H1 (cell line): ENCODE data around the gene C5AR2. TPM values are rescaled to one million over a fixed set of nuclear protein-coding genes. Genes with fewer than 3 reads are reported as not detected.

Experiments
- CTCF ChIA-PET: fragments of 300-600 bp; sonication (Branson Sonifier 250); formaldehyde crosslinking; loops from one replicate; lab custom pipeline; 2021; ENCODE audit not compliant: partially characterized antibody; lab: Charles Lee
- POLR2A ChIA-PET: fragments of 300-600 bp; sonication (Branson Sonifier 250); formaldehyde crosslinking; loops from one replicate; lab custom pipeline; 2021; ENCODE audit warnings: inconsistent platforms; ENCODE audit not compliant: partially characterized antibody; lab: Charles Lee
- DNase-seq, 2 experiments: peaks; one replicate each; pipeline versions ENCODE4 v3.0.0 to v3.0.0-alpha.2; 2010 to 2022; ENCODE audit warnings: low spot score in 2 of 2, low read depth in 1 of 2, mixed read lengths in 1 of 2
- FAIRE-seq: peaks from 2 replicates; lab custom pipeline; 2011; peaks lifted over from hg19 to GRCh38; lab: Jason Lieb, UNC
- H2AFZ ChIP-seq: 2 replicates; pipeline ENCODE4 v1.8.1; 2012; ENCODE audit warnings: low read length, inconsistent platforms
- H2AK5ac ChIP-seq: 2 replicates; pipeline ENCODE4 v1.6.1; 2013; ENCODE audit warnings: low read depth, low read length
- H2BK120ac ChIP-seq: replicated peaks from 2 replicates; pipeline ENCODE3; 2013; ENCODE audit warnings: low read depth, low read length, inconsistent platforms
- H2BK12ac ChIP-seq: 2 replicates; pipeline ENCODE4 v1.6.1; 2013; ENCODE audit warnings: low read depth, low read length
- H2BK15ac ChIP-seq: 2 replicates; pipeline ENCODE4 v1.6.1; 2013; ENCODE audit warnings: low read length
- H2BK20ac ChIP-seq: 2 replicates; pipeline ENCODE4 v1.6.1; 2013; ENCODE audit warnings: low read length
- H2BK5ac ChIP-seq: 2 replicates; pipeline ENCODE4 v1.6.1; 2013; ENCODE audit warnings: low read depth, low read length
- H3K14ac ChIP-seq: 2 replicates; pipeline ENCODE4 v1.6.1; 2013; ENCODE audit warnings: inconsistent platforms; ENCODE audit not compliant: insufficient read length
- H3K18ac ChIP-seq: 2 replicates; pipeline ENCODE4 v1.6.1; 2013; ENCODE audit warnings: low read length; ENCODE audit errors: extremely low read depth
- H3K23ac ChIP-seq: 2 replicates; pipeline ENCODE4 v1.6.1; 2013; ENCODE audit warnings: inconsistent platforms; ENCODE audit not compliant: insufficient read length
- H3K23me2 ChIP-seq: 2 replicates; pipeline ENCODE4 v1.6.1; 2013; ENCODE audit warnings: low read depth, low read length
- H3K27ac ChIP-seq: 2 replicates; pipeline ENCODE4 v1.6.1; 2011; ENCODE audit warnings: low read depth, low read length, inconsistent platforms
- H3K27me3 ChIP-seq, 4 experiments: replicated peaks in 1 of 4; 1 replicate in 1 of 4; 2 replicates in 3 of 4; pipeline versions ENCODE4 v1.6.1 to v1.8.1; 2011 to 2013; ENCODE audit warnings: low read length in 3 of 4, mild to moderate bottlenecking in 3 of 4, inconsistent platforms in 2 of 4, mixed read lengths in 2 of 4, moderate library complexity in 1 of 4; ENCODE audit not compliant: control insufficient read depth in 3 of 4, insufficient read depth in 3 of 4; ENCODE audit errors: extremely low read depth in 1 of 4
- H3K36me3 ChIP-seq, 4 experiments: 2 replicates each; pipeline versions ENCODE4 v1.6.1 to v1.8.1; 2011 to 2013; ENCODE audit warnings: mild to moderate bottlenecking in 4 of 4, low read length in 3 of 4, moderate library complexity in 2 of 4, control low read depth in 1 of 4, inconsistent platforms in 1 of 4; ENCODE audit not compliant: insufficient read depth in 4 of 4, control insufficient read depth in 2 of 4
- H3K4ac ChIP-seq: replicated peaks from 2 replicates; pipeline ENCODE3; 2013; ENCODE audit warnings: low read length, low read depth, mixed read lengths, inconsistent platforms; ENCODE audit not compliant: insufficient read length
- H3K4me1 ChIP-seq, 4 experiments: replicated peaks in 1 of 4; 1 replicate in 1 of 4; 2 replicates in 3 of 4; pipeline versions ENCODE4 v1.6.1 to v1.8.1; 2011 to 2013; ENCODE audit warnings: low read length in 3 of 4, inconsistent platforms in 2 of 4, mixed read lengths in 1 of 4; ENCODE audit not compliant: insufficient read depth in 4 of 4, control insufficient read depth in 3 of 4
- H3K4me2 ChIP-seq, 2 experiments: 2 replicates each; pipeline versions ENCODE4 v1.6.1 to v1.8.1; 2011 to 2013; ENCODE audit warnings: low read depth in 2 of 2, low read length in 2 of 2, control low read depth in 1 of 2, inconsistent platforms in 1 of 2, mild to moderate bottlenecking in 1 of 2; ENCODE audit not compliant: insufficient read depth in 1 of 2
- H3K4me3 ChIP-seq, 4 experiments: fragments of 200-600, 300-600 bp in 1 of 4; sonication (generic), shearing (Covaris generic), sonication (Bioruptor Twin) in 1 of 4; 2 replicates each; pipeline versions ENCODE4 v1.5.1 to v1.8.1; 2011 to 2016; ENCODE audit warnings: low read length in 4 of 4, low read depth in 3 of 4, control low read depth in 2 of 4, inconsistent platforms in 2 of 4, mild to moderate bottlenecking in 2 of 4, mixed read lengths in 1 of 4, moderate library complexity in 1 of 4; ENCODE audit not compliant: insufficient read depth in 2 of 4; ENCODE audit errors: extremely low read depth in 1 of 4
- H3K56ac ChIP-seq: replicated peaks from 2 replicates; pipeline ENCODE3; 2013; ENCODE audit warnings: low read depth, mild to moderate bottlenecking, mixed read lengths, low read length, inconsistent platforms; ENCODE audit not compliant: insufficient read length
- H3K79me1 ChIP-seq: 2 replicates; pipeline ENCODE4 v1.6.1; 2013; ENCODE audit warnings: low read depth, low read length, control low read depth
- H3K79me2 ChIP-seq, 2 experiments: 2 replicates each; pipeline versions ENCODE4 v1.6.1 to v1.8.1; 2012 to 2013; ENCODE audit warnings: low read length in 2 of 2, mild to moderate bottlenecking in 2 of 2, inconsistent platforms in 1 of 2; ENCODE audit not compliant: insufficient read depth in 2 of 2, control insufficient read depth in 1 of 2
- H3K9ac ChIP-seq, 4 experiments: replicated peaks in 1 of 4; 1 replicate in 1 of 4; 2 replicates in 3 of 4; pipeline versions ENCODE4 v1.6.1 to v1.8.1; 2011 to 2013; ENCODE audit warnings: low read depth in 3 of 4, low read length in 3 of 4, control low read depth in 2 of 4, mild to moderate bottlenecking in 2 of 4, moderate library complexity in 2 of 4, inconsistent platforms in 1 of 4; ENCODE audit errors: extremely low read depth in 1 of 4
- H3K9me3 ChIP-seq, 2 experiments: 2 replicates each; pipeline versions ENCODE4 v1.6.1 to v1.8.1; 2012 to 2013; ENCODE audit warnings: mild to moderate bottlenecking in 2 of 2, moderate library complexity in 2 of 2, control low read depth in 1 of 2, inconsistent platforms in 1 of 2, low read depth in 1 of 2, low read length in 1 of 2, mixed read lengths in 1 of 2; ENCODE audit not compliant: insufficient read depth in 2 of 2
- H4K20me1 ChIP-seq, 2 experiments: replicated peaks in 1 of 2; 2 replicates each; pipeline versions ENCODE3 to v1.8.1; 2011 to 2013; ENCODE audit warnings: inconsistent platforms in 2 of 2, low read length in 2 of 2, mild to moderate bottlenecking in 1 of 2; ENCODE audit not compliant: insufficient read depth in 2 of 2, control insufficient read depth in 1 of 2
- H4K5ac ChIP-seq: 2 replicates; pipeline ENCODE4 v1.6.1; 2013; ENCODE audit warnings: low read length, low read depth, mixed read lengths, inconsistent platforms; ENCODE audit not compliant: insufficient read length
- H4K8ac ChIP-seq: 2 replicates; pipeline ENCODE4 v1.8.0; 2013; ENCODE audit warnings: mild to moderate bottlenecking, moderate library complexity, low read length, inconsistent platforms; ENCODE audit not compliant: insufficient read depth; ENCODE audit errors: extremely low read depth
- H4K91ac ChIP-seq: replicated peaks from 2 replicates; pipeline ENCODE3; 2013; ENCODE audit warnings: low read length, mixed read lengths, inconsistent platforms; ENCODE audit not compliant: insufficient read length
- ATF3 ChIP-seq: IDR thresholded peaks from 2 replicates; pipeline ENCODE4 v1.6.1; 2011; ENCODE audit warnings: low read depth, mild to moderate bottlenecking, low read length; ENCODE audit not compliant: insufficient read depth
- CEBPB ChIP-seq: IDR thresholded peaks from 2 replicates; pipeline ENCODE4 v1.6.1; 2012; ENCODE audit warnings: low read depth, low read length
- CHD2 ChIP-seq: IDR thresholded peaks from 2 replicates; pipeline ENCODE4 v1.6.1; 2012; ENCODE audit warnings: low read length, improper control_type of control experiment
- CREB1 ChIP-seq: IDR thresholded peaks from 2 replicates; pipeline ENCODE4 v1.6.1; 2012; ENCODE audit warnings: inconsistent platforms
- CTCF ChIP-seq, 3 experiments: IDR thresholded peaks; 1 replicate in 2 of 3; 2 replicates in 1 of 3; pipeline versions ENCODE4 v1.5.1 to v1.6.1; 2011; ENCODE audit warnings: low read length in 3 of 3, mild to moderate bottlenecking in 3 of 3, inconsistent platforms in 2 of 3, low read depth in 1 of 3, moderate library complexity in 1 of 3; ENCODE audit not compliant: insufficient read depth in 1 of 3; ENCODE audit errors: control extremely low read depth in 1 of 3
- KDM5A ChIP-seq: fragments of 200-600 bp; IDR thresholded peaks from 2 replicates; pipeline ENCODE4 v1.7.1; 2012; ENCODE audit warnings: mild to moderate bottlenecking, low read length, inconsistent platforms, mixed read lengths
- TCF12 ChIP-seq: IDR thresholded peaks from 2 replicates; pipeline ENCODE4 v1.6.1; 2011; ENCODE audit warnings: low read depth, mild to moderate bottlenecking, low read length
- TEAD4 ChIP-seq: IDR thresholded peaks from 2 replicates; pipeline ENCODE4 v1.6.1; 2012; ENCODE audit warnings: low read depth, low read length, inconsistent platforms, mixed read lengths
- WGBS, 2 experiments: shearing (Covaris generic) in 1 of 2; methylation state at CpG; one replicate each; pipeline versions ENCODE4 v1.1.6 to v1.1.7; 2013 to 2015; ENCODE audit warnings: low lambda C conversion rate in 2 of 2, mixed read lengths in 2 of 2, inconsistent platforms in 1 of 2, low coverage in 1 of 2, missing lambda C conversion rate in 1 of 2; ENCODE audit not compliant: insufficient replicate concordance in 2 of 2, insufficient coverage in 1 of 2, insufficient read length in 1 of 2; ENCODE audit errors: extremely low coverage in 1 of 2, missing lambda C conversion rate in 1 of 2; 5-methylcytosine and 5-hydroxymethylcytosine counted together
- polyA plus RNA-seq, 7 experiments: library from polyadenylated mRNA; depleted of rRNA in 3 of 7; stranded (reverse) in 5 of 7; unstranded in 2 of 7; fragments of >200 nt in 5 of 7; fragments of 200-250 nt in 2 of 7; gene quantifications; 1 replicate in 5 of 7; 2 replicates in 1 of 7; 4 replicates in 1 of 7; pipeline versions ENCODE4 v1.2.1 to v1.2.3, GENCODE V29; 2011 to 2013; ENCODE audit warnings: missing spikeins in 2 of 7, mixed read lengths in 2 of 7
- total RNA-seq: library from RNA; stranded (reverse); fragmentation: NEBNext Ultra II Directional; extraction: Animal tissue kit (Norgen Biotek cat#: 25700); gene quantifications from 2 replicates; pipeline ENCODE4 v1.2.1, GENCODE V29; 2021

The C5AR2 gene
- total and polyA plus RNA-seq, 2 of the 8 experiments (the other 6 are each of a cell fraction or from before 2014, with no cell fraction given) = 0.08 to 0.15 TPM

GRCh38 chr19:47357788-47358680 is 26.1 kb downstream of the C5AR2 start:
- FAIRE-seq (no peak), DNase-seq (peak in 1 of 2 experiments; percentile 73)
- no peak overlapping the region for H4K91ac ChIP-seq
- H3K79me1 ChIP-seq = peaks cover 9% of the 10 kb centered on the region
- no peak overlapping the region for H3K27ac ChIP-seq
- H4K5ac ChIP-seq = no peak overlapping the region
- H2BK15ac ChIP-seq = no peak overlapping the region
- H3K4me2 ChIP-seq = no peak overlapping the region
- H3K23me2 ChIP-seq = no peaks in the 10 kb centered on the region
- CTCF ChIA-PET = interaction anchor here (0.6 to 3.0 kb wide), 18 partner anchors 8 to 80 kb away, joined by 3 to 11 read pairs (median 4); partner anchors contain the start of gene DHX34
- no peak overlapping the region for H2AK5ac ChIP-seq
- H3K9me3 ChIP-seq = no peaks in the 10 kb centered on the region
- H2AFZ ChIP-seq = no peak overlapping the region
- no peak overlapping the region for H2BK120ac ChIP-seq
- no peak overlapping the region for H3K9ac ChIP-seq
- H3K36me3 ChIP-seq = peaks cover 56 to 92% (median 78%) of the 10 kb centered on the region in 4 experiments
- H3K23ac ChIP-seq = no peak overlapping the region
- POLR2A ChIA-PET = interaction anchor here (0.7 to 3.2 kb wide), 6 partner anchors 9 to 32 kb away, joined by 3 to 12 read pairs (median 4); partner anchors contain the start of gene DHX34
- peaks cover 3 to 13% of the 10 kb centered on the region in 2 experiments for H4K20me1 ChIP-seq
- H3K4me1 ChIP-seq = no peaks in the 10 kb centered on the region
- H3K27me3 ChIP-seq = no peaks in the 10 kb centered on the region
- WGBS, 2 experiments = 96% methylated on average over 28 of the region's 28 CpGs; no CpG with 5 or more reads in 1 of the 2 experiments
- peak overlapping the region; percentile 25; the same call in 1 of the 2 replicates for H4K8ac ChIP-seq
- H2BK20ac ChIP-seq = no peak overlapping the region
- H3K4ac ChIP-seq = no peak overlapping the region
- no peak overlapping the region for H2BK5ac ChIP-seq
- H3K18ac ChIP-seq = no peak overlapping the region
- no peak overlapping the region for H3K4me3 ChIP-seq
- H2BK12ac ChIP-seq = no peak overlapping the region
- no peak overlapping the region for H3K56ac ChIP-seq
- peaks cover 0 to 8% of the 10 kb centered on the region in 2 experiments; a peak in 1 of 4 replicates for H3K79me2 ChIP-seq
- H3K14ac ChIP-seq = no peak overlapping the region
- TF ChIP-seq ATF3 (no peak), CEBPB (no peak), CHD2 (no peak), CTCF (IDR thresholded peaks at IDR 0.05; ENCODE audit: control extremely low read depth in 1 of 3, insufficient read depth in 1 of 3, low read depth in 1 of 3, low read length in 3 of 3) (peak; percentile 43 to 61 (median 57); a peak in 3 of 4 replicates), TCF12 (no peak), TEAD4 (no peak), KDM5A (no peak), CREB1 (no peak)
